Fibroblast of pulmonary artery (primary cell): ENCODE results near the gene ING3.

ENCODE experiments used
- DNase-seq: peaks from one replicate; pipeline ENCODE4 v3.0.0-alpha.2; 2010; ENCODE audit warnings: low read depth
- H3K4me3 ChIP-seq: replicated peaks from 2 replicates; pipeline ENCODE4 v1.5.1; 2011; ENCODE audit warnings: low read depth, mild to moderate bottlenecking, control low read depth, low read length, moderate library complexity
- CTCF ChIP-seq: IDR thresholded peaks from 2 replicates; pipeline ENCODE4 v1.5.1; 2011; ENCODE audit warnings: mild to moderate bottlenecking, control low read depth, low read length, inconsistent platforms; ENCODE audit errors: missing control alignments

ING3 gene

GRCh38 chr7:120920591-120921274, 29.8 kb upstream of the ING3 start:
- DNase-seq, result no peak
- no peak overlapping the region for H3K4me3 ChIP-seq
- no peak for TF ChIP-seq CTCF

- no peak overlapping the region for H3K4me3 ChIP-seq
- no peak for TF ChIP-seq CTCF
- no peak for DNase-seq
Observed at GRCh38 chr7:120924837-120925236, 25.7 kb upstream of the ING3 start.

DNA sequence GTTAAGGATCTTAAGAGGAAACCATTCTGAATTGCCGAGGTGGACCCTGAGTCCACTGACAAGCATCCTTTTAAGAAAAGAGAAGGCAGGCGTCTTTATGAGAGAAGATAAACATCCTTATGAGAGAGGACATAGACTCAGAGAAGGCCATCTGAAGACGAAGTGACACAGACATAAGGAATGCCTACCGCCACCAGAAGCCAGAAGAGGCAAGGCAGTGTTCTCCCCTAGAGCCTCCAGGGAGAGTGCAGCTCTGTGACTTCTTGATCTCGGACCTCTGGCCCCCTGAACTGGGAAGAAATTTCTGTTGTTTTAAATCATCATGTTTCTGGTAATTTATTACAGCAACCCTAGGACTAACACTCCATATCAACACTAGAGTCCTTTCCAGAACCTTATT, 25.2 kb upstream of the ING3 start:
- no peak for DNase-seq

GRCh38 chr7:120926943-120927346, 23.6 kb upstream of the ING3 start:
- DNase-seq, result no peak
- TF ChIP-seq CTCF, result no peak
- no peak overlapping the region for H3K4me3 ChIP-seq

More for the DNA sequence above, 25.2 kb upstream of the ING3 start:
- no peak overlapping the region for H3K4me3 ChIP-seq
- TF ChIP-seq CTCF, result no peak

- no peak overlapping the region for H3K4me3 ChIP-seq
- DNase-seq, result no peak
- no peak for TF ChIP-seq CTCF
Observed at GRCh38 chr7:120927454-120928103, 23.0 kb upstream of the ING3 start.

DNA sequence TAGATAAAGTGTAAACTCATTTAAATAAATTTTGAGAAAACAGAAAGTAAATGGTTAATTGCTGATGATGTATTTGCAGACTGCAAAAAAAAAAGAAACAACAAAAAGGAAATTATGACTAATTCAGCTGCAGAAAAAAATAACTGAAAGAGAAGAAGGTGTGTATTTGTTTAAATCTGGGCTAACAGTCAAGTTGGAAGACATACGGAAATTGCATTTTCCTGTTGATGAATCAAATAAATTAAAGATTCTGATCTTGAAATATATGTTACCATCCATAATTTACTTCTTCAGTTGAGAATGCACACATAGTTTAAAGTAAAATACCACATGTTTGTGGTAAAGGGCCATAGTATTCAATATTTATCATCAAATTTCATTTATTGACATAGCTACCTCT, 19.3 kb upstream of the ING3 start:
- TF ChIP-seq CTCF, result no peak
- DNase-seq, result peak; percentile 38
- H3K4me3 ChIP-seq, result no peak overlapping the region

- no peak for TF ChIP-seq CTCF
- DNase-seq, result no peak
- no peak overlapping the region for H3K4me3 ChIP-seq
Observed at GRCh38 chr7:120933475-120933874, 17.1 kb upstream of the ING3 start.
